ENCODE results near the gene MGAT5B.

DNA sequence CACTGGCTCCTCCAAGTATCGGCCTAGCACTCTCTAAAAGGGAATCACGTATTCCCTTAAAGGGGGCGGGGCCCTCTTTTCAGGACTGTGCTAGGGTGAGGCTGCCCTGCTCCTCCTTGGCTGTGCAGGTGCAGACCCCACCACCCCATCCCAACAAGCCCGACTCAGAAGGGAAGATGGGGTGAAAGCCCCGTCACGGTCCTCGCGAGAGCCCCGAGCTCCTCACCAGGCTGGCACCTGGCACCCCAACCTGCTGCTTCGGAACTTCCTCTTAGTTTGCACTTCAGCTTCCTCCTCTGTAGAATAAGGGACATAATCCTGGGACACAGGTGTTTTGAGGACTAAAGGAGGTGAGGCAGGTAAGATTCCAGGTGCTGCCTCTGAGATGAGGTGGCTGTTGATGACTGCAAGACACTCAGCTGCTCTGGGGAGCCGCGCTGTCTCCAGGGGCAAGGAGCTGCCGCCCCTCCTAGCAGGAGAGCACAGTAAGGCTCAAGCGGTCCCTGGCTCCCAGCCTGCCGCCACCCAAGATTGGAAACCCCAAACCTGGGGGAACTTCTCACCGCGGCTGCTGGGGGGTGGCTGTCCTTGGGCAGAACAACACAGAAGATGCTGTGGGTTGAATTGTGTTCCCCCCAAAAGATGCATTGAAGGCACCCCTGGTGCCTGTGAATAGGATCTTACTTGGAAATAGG lies 88.8 kb downstream of the MGAT5B start:
- no peak for TF ChIP-seq RFX5 (IDR thresholded peaks at IDR 0.05; ENCODE audit: low read depth, low read length)
- TF ChIP-seq MXI1 (IDR thresholded peaks at IDR 0.05; ENCODE audit: low read depth, low read length): no peak
- no peak for TF ChIP-seq CTCF (IDR thresholded peaks at IDR 0.05 in 2 of 3, conservative IDR thresholded peaks at IDR 0.05 in 1 of 3; ENCODE audit: control insufficient read depth in 2 of 3, extremely low read depth in 1 of 3, insufficient read depth in 1 of 3, low read depth in 3 of 3, low read length in 3 of 3)
